ENCODE data around the gene CCT5.
"Not testable (repeated sequence)": the region's sequence is repeated elsewhere in the genome, so short reads cannot be mapped to it uniquely, and the experiment has no call there.

The CCT5 gene

DNA sequence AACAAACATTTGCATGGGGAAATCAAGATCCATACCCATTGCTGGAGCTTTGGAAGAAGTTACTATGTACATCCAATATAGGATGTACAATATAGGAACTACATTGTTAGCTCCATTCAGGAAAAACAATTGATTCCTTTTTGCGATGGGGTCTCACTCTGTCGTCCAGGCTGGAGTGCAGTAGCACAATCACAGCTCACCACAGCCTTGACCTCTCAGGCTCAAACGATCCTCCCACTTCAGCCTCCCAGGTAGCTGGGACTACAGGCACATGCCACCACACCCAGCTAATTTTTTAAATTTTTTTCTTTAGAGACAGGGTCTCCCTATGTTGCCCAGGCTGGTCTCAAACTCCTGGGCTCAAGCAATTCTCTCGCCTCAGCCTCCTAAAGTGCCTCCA lies 2.9 kb upstream of the CCT5 start:
- not testable (repeated sequence) for DNase-seq

- no peak for DNase-seq
Measured at GRCh38 chr5:10248378-10249260, 1.5 kb upstream of the CCT5 start.

DNA sequence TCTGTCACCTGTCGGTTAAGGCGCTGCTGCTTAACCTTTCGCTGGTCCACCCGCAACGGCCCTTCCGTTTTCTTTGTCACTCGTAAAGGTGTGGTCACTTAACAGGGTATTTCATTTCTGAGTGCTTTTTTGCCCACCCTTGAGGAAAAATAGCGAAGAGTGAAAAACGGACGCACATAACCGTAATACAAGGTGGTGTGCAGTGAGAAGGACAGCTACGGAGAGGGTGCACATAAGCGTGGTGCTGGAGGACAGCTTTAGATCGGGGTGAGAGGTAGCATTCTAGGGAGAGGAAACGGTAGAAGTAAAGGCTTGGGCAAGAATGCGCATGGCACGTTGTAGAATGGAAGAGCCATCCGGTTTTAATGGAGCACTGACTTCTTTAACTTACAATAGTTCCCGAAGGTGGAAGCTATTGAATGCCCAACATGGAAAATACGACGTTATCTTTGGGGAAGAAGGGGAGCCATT lies 761 bp downstream of the CCT5 start:
- peak; percentile 21 for DNase-seq

- no peak for DNase-seq
Measured at GRCh38 chr5:10251405-10251804, 1.3 kb downstream of the CCT5 start.

DNA sequence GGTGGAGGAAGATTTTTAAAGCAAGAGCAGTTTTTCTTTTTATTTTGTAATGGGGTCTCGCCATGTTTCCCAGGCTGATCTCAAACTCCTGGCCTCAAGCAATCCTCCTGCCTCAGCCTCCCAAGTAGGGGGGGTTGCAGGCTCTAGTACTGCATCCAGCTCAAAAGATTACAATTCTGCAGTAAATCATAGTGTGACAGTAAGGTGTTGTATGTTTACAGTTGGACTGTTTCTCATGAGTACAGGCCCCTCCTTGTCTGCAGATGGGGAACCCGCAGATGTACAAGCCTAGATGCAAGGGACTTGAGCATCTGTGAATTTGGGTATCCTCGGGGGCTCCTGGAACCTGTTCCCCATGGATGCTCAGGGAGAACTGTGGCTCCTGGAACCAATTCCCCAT lies 3.3 kb downstream of the CCT5 start:
- no peak for DNase-seq

GRCh38 chr5:10254686-10255085 lies 4.6 kb downstream of the CCT5 start:
- DNase-seq, result no peak

DNA sequence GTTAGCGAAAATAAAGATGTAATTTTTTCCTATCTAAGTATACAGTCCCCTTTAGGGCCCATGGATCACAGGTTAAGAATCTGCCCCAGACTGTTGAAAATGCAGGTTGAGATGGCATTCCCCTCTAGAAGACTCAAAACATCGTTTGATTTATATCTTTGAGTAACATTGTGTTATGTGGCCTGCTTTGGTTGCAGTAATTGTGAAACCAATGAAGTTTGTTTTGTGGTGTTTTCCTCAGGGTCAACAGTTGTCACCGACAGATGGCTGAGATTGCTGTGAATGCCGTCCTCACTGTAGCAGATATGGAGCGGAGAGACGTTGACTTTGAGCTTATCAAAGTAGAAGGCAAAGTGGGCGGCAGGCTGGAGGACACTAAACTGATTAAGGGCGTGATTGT lies 7.8 kb downstream of the CCT5 start:
- DNase-seq, result no peak

GRCh38 chr5:10259899-10260298 lies 9.8 kb downstream of the CCT5 start:
- DNase-seq, result no peak

GRCh38 chr5:10261065-10261464 lies 11.0 kb downstream of the CCT5 start:
- DNase-seq, result no peak

DNA sequence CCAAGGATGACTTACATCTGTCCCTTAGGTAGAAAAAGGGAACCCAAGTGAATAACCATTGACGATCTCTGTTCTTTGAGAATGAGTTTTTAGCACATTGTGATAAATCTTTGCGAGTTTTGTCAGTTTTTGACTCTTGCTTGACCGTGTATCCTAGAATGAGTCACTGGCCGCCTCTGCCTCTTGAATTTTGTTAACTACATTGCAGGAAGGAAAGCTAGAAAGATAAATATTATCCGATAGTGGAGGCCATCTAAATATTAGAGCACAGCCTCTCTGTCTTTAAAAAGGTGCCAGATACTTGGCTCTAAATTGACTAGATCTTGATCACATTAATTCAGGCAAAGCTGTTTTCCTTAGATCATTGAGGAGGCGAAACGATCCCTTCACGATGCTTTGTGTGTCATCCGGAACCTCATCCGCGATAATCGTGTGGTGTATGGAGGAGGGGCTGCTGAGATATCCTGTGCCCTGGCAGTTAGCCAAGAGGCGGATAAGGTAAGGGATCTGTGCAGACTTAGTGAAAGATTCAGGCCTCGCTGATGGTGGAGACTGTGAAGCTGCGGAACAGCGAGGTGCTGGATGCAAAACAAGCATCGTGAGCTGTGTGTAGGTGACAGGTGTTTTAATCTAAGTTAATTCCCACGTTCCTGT lies 12.2 kb downstream of the CCT5 start:
- DNase-seq, result no peak

- DNase-seq, result no peak
Measured at GRCh38 chr5:10262995-10263394, 12.9 kb downstream of the CCT5 start.

DNA sequence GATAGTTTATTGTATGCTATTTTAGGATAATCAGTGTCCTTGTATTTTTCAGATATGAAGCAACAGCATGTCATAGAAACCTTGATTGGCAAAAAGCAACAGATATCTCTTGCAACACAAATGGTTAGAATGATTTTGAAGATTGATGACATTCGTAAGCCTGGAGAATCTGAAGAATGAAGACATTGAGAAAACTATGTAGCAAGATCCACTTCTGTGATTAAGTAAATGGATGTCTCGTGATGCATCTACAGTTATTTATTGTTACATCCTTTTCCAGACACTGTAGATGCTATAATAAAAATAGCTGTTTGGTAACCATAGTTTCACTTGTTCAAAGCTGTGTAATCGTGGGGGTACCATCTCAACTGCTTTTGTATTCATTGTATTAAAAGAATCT lies 14.5 kb downstream of the CCT5 start:
- no peak for DNase-seq

DNA sequence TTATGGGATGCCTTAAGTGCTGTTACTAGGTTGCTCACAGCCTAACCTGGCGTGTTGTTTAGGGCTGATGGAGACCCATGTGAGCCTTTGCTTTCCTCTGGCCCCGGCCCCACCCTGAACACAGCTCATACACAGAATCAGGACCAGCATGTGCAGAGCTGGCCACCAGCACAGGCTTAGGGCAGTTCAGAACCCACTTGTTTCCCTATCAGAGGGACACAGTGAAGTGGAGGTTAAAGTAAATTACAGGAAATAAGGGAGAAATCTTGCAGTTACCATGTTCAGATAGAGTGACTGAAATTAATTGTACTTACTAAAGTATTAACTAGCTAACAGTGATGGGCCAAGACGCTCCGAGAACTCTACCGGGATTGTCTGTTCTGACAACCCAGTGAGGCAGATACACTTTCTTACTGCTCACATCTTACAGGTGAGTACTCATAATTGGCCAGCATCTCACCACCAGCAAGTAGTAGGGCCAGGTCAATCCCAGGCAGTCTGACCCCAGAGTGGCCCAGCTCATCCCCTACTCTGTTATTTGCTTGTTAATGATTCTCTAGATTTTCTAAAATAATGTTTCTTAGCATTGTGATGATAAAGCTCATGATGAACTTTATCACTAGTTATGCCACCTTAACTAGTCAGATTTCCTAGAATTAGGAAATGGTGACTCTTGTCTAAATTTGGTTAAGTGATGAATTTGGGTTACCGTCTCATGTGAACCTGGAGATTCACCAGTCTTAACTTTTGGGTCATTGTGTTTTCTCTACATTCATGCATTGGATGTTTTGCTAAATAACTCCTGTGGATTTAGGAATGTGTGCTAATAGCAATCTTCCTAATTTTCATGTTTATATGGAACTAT lies 15.4 kb downstream of the CCT5 start:
- no peak for DNase-seq

DNA sequence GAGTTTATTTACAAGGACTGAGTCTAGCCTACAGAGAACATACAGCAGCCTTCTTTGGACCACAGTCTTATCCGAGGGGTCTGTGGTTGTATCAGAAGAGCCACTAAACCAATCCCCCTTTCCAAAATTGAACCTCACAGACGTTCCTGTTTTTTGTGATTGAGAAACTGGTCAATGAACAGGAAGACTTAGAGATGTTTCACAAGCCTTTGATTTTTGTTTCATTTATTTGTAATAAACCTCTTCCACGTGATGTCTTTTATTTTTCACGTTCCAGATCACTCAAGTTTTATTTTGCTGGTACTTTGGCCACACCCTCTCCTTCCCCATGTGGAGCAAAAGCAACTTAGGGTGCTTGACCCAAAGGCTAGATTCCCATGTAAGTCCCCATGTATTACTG lies 16.1 kb downstream of the CCT5 start:
- no peak for DNase-seq

- no peak for DNase-seq
Measured at GRCh38 chr5:10266839-10267238, 16.8 kb downstream of the CCT5 start.

DNA sequence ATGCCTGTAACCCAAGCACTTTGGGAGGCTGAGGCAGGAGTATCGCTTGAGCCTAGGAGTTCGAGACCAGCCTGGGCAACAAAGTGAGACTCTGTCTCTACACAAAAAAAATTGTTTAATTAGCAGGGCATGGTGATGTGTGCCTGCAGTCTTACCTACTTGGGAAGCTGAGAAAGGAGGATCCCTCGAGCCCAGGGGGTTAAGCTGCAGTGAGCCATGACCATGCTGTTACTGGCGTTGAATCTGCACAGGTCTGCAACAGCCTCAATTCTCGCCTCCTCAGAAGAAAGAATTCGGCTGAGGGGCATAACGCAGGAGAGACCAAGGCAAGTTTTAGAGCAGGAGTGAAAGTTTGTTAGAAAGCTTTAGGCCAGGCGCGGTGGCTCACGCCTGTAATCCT lies 18.0 kb downstream of the CCT5 start:
- no peak for DNase-seq

DNA sequence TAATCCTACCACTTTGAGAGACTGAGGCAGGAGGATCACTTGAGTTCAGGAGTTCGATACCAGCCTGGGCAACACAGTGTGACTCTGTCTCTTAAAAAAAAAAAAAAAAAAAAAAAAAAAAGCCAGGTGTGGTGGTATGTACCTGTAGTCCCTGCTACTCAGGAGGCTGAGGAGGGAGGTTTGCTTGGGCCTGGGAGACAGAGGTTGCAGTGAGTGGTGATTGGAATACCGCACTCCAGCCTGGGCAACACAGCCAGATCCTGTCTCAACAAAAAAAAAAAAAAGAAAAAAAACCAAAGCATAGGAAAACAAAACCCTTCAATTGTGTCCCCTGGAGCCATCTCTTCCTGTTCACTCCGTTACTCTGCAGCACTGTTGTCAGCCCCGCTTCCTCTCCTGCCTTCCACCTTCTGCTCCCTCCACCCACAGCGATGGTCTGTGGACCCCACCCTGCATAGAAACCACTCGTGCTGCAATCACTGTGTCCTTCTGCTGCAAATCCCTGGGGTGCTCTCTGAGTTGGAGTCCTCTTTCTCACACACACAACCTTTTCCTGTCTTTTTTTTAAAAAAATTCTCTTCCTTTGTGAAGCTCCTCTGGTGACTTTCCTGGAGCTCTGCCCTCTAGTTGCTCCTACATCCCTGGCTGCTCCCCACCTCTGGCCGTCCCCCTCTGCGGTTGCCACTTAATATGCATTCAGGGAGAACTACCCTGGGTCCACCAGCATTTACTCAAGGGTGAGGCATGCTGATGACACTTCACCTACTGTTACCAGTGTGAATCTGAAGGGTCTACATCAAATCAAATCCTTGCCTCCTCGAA lies 22.2 kb downstream of the CCT5 start:
- no peak for DNase-seq

GRCh38 chr5:10272875-10273209 lies 22.8 kb downstream of the CCT5 start:
- not testable (repeated sequence) for DNase-seq

DNA sequence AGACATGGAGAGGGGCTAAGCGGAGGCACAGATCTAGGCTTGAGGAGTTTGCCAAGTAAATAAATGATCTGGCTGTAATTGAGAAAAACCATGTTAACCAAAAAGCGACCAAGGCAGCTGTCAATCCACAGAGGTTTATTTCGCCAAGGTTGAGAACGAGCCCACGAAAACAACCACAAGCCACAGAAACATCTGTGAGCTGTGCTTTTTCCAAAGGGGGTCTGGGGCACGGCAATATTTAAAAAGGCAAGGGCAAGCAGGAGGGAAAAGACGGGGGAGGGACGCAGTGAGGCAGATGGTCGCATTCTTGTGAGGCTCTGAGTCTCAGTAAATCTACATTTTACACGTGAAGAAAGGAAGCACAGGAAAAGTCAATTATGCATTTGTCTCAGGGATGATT lies 25.4 kb downstream of the CCT5 start:
- no peak for DNase-seq

DNA sequence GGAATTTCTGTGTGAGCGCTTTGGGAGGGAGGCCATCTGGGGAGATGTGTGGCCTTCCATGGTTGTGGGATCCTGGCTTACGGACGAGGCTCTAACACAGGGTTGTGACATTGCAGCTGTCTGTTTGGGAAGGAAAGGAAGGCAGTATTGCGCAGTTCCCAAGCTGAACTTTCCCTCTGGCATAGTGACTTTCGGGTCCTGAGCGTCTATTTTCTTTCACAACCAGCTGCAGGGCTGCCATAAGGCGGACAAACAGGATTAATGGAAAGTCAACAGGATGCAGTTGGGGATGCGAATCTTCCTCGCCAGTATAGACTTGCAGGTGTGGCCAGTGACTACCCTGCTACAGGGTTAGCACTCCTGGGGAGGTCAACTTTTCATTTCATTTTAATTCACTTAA lies 25.9 kb downstream of the CCT5 start:
- no peak for DNase-seq

GRCh38 chr5:10276691-10277090 lies 26.6 kb downstream of the CCT5 start:
- no peak for DNase-seq
